ENCODE data around the gene PACS1. TPM values are rescaled to one million over a fixed set of nuclear protein-coding genes. Genes with fewer than 3 reads are reported as not detected.

PACS1 gene
- polyA plus RNA-seq, 2 donors: 16.0 to 24.8 TPM

- H3K4me1 ChIP-seq (ENCODE audit: control insufficient read depth in 2 of 2, insufficient read depth in 2 of 2, low read length in 1 of 2): peaks cover 0 to 3% of the 10 kb centered on the region in 2 donors
- no peaks in the 10 kb centered on the region for H3K9me3 ChIP-seq (ENCODE audit: control insufficient read depth in 2 of 2, insufficient read depth in 1 of 2, low read depth in 1 of 2, low read length in 1 of 2)
- WGBS, 2 donors: 64 to 73% methylated on average over 3 of the region's 3 CpGs
- H3K4me3 ChIP-seq (ENCODE audit: low read depth in 1 of 2, low read length in 2 of 2): no peak overlapping the region
- no peak overlapping the region for H3K27ac ChIP-seq (ENCODE audit: low read depth in 2 of 2, low read length in 1 of 2)
- H3K36me3 ChIP-seq (ENCODE audit: control insufficient read depth in 2 of 2, insufficient read depth in 2 of 2, low read length in 1 of 2): no peaks in the 10 kb centered on the region
- H3K27me3 ChIP-seq (ENCODE audit: control insufficient read depth in 1 of 2, insufficient read depth in 2 of 2, low read length in 2 of 2): no peaks in the 10 kb centered on the region
Measured at GRCh38 chr11:66101066-66101464, 31.0 kb downstream of the PACS1 start.

GRCh38 chr11:66104057-66104638 lies 34.1 kb downstream of the PACS1 start:
- H3K9me3 ChIP-seq (ENCODE audit: control insufficient read depth in 2 of 2, insufficient read depth in 1 of 2, low read depth in 1 of 2, low read length in 1 of 2): no peaks in the 10 kb centered on the region
- WGBS, 2 donors: 89 to 93% methylated on average over 4 of the region's 4 CpGs
- H3K4me3 ChIP-seq (ENCODE audit: low read depth in 1 of 2, low read length in 2 of 2): no peak overlapping the region
- H3K4me1 ChIP-seq (ENCODE audit: control insufficient read depth in 2 of 2, insufficient read depth in 2 of 2, low read length in 1 of 2): peaks cover 0 to 3% of the 10 kb centered on the region in 2 donors
- H3K36me3 ChIP-seq (ENCODE audit: control insufficient read depth in 2 of 2, insufficient read depth in 2 of 2, low read length in 1 of 2): no peaks in the 10 kb centered on the region
- H3K27me3 ChIP-seq (ENCODE audit: control insufficient read depth in 1 of 2, insufficient read depth in 2 of 2, low read length in 2 of 2): no peaks in the 10 kb centered on the region
- H3K27ac ChIP-seq (ENCODE audit: low read depth in 2 of 2, low read length in 1 of 2): no peak overlapping the region

- Histone ChIP-seq H3K9me3 (ENCODE audit: control insufficient read depth in 2 of 2, insufficient read depth in 1 of 2, low read depth in 1 of 2, low read length in 1 of 2) (no peaks in the 10 kb centered on the region), H3K4me1 (ENCODE audit: control insufficient read depth in 2 of 2, insufficient read depth in 2 of 2, low read length in 1 of 2) (peaks cover 3 to 5% of the 10 kb centered on the region in 2 donors), H3K36me3 (ENCODE audit: control insufficient read depth in 2 of 2, insufficient read depth in 2 of 2, low read length in 1 of 2) (no peaks in the 10 kb centered on the region), H3K27me3 (ENCODE audit: control insufficient read depth in 1 of 2, insufficient read depth in 2 of 2, low read length in 2 of 2) (no peaks in the 10 kb centered on the region), H3K4me3 (ENCODE audit: low read depth in 1 of 2, low read length in 2 of 2) (no peak overlapping the region), H3K27ac (ENCODE audit: low read depth in 2 of 2, low read length in 1 of 2) (no peak overlapping the region)
- WGBS, 2 donors: 81 to 87% methylated on average over 4 of the region's 4 CpGs
Measured at GRCh38 chr11:66106786-66107599, 36.9 kb downstream of the PACS1 start.

- Histone ChIP-seq H3K36me3 (ENCODE audit: control insufficient read depth in 2 of 2, insufficient read depth in 2 of 2, low read length in 1 of 2) (no peaks in the 10 kb centered on the region), H3K27ac (ENCODE audit: low read depth in 2 of 2, low read length in 1 of 2) (no peak overlapping the region), H3K4me1 (ENCODE audit: control insufficient read depth in 2 of 2, insufficient read depth in 2 of 2, low read length in 1 of 2) (peaks cover 6 to 8% of the 10 kb centered on the region in 2 donors), H3K27me3 (ENCODE audit: control insufficient read depth in 1 of 2, insufficient read depth in 2 of 2, low read length in 2 of 2) (no peaks in the 10 kb centered on the region), H3K4me3 (ENCODE audit: low read depth in 1 of 2, low read length in 2 of 2) (no peak overlapping the region), H3K9me3 (ENCODE audit: control insufficient read depth in 2 of 2, insufficient read depth in 1 of 2, low read depth in 1 of 2, low read length in 1 of 2) (no peaks in the 10 kb centered on the region)
- 84 to 92% methylated on average over 3 of the region's 3 CpGs for WGBS, 2 donors
Measured at GRCh38 chr11:66107600-66108510, 37.8 kb downstream of the PACS1 start.

GRCh38 chr11:66109294-66109693 lies 39.2 kb downstream of the PACS1 start:
- Histone ChIP-seq H3K9me3 (ENCODE audit: control insufficient read depth in 2 of 2, insufficient read depth in 1 of 2, low read depth in 1 of 2, low read length in 1 of 2) (no peaks in the 10 kb centered on the region), H3K4me3 (ENCODE audit: low read depth in 1 of 2, low read length in 2 of 2) (no peak overlapping the region), H3K27ac (ENCODE audit: low read depth in 2 of 2, low read length in 1 of 2) (no peak overlapping the region), H3K27me3 (ENCODE audit: control insufficient read depth in 1 of 2, insufficient read depth in 2 of 2, low read length in 2 of 2) (no peaks in the 10 kb centered on the region), H3K36me3 (ENCODE audit: control insufficient read depth in 2 of 2, insufficient read depth in 2 of 2, low read length in 1 of 2) (no peaks in the 10 kb centered on the region), H3K4me1 (ENCODE audit: control insufficient read depth in 2 of 2, insufficient read depth in 2 of 2, low read length in 1 of 2) (peaks cover 6 to 8% of the 10 kb centered on the region in 2 donors)
- WGBS, 2 donors: 89 to 90% methylated on average over 2 of the region's 2 CpGs

- Histone ChIP-seq H3K36me3 (ENCODE audit: control insufficient read depth in 2 of 2, insufficient read depth in 2 of 2, low read length in 1 of 2) (no peaks in the 10 kb centered on the region), H3K4me1 (ENCODE audit: control insufficient read depth in 2 of 2, insufficient read depth in 2 of 2, low read length in 1 of 2) (peaks cover 6 to 8% of the 10 kb centered on the region in 2 donors), H3K9me3 (ENCODE audit: control insufficient read depth in 2 of 2, insufficient read depth in 1 of 2, low read depth in 1 of 2, low read length in 1 of 2) (no peaks in the 10 kb centered on the region), H3K27ac (ENCODE audit: low read depth in 2 of 2, low read length in 1 of 2) (no peak overlapping the region), H3K27me3 (ENCODE audit: control insufficient read depth in 1 of 2, insufficient read depth in 2 of 2, low read length in 2 of 2) (no peaks in the 10 kb centered on the region), H3K4me3 (ENCODE audit: low read depth in 1 of 2, low read length in 2 of 2) (no peak overlapping the region)
- 57 to 71% methylated on average over 3 of the region's 3 CpGs for WGBS, 2 donors
Measured at GRCh38 chr11:66111158-66111557, 41.1 kb downstream of the PACS1 start.

GRCh38 chr11:66112041-66112491 lies 42.0 kb downstream of the PACS1 start:
- H3K27ac ChIP-seq (ENCODE audit: low read depth in 2 of 2, low read length in 1 of 2): no peak overlapping the region
- 77% methylated on average over 9 of the region's 9 CpGs for WGBS, 2 donors
- H3K36me3 ChIP-seq (ENCODE audit: control insufficient read depth in 2 of 2, insufficient read depth in 2 of 2, low read length in 1 of 2): no peaks in the 10 kb centered on the region
- H3K4me3 ChIP-seq (ENCODE audit: low read depth in 1 of 2, low read length in 2 of 2): no peak overlapping the region
- peaks cover 6 to 8% of the 10 kb centered on the region in 2 donors for H3K4me1 ChIP-seq (ENCODE audit: control insufficient read depth in 2 of 2, insufficient read depth in 2 of 2, low read length in 1 of 2)
- H3K27me3 ChIP-seq (ENCODE audit: control insufficient read depth in 1 of 2, insufficient read depth in 2 of 2, low read length in 2 of 2): no peaks in the 10 kb centered on the region
- no peaks in the 10 kb centered on the region for H3K9me3 ChIP-seq (ENCODE audit: control insufficient read depth in 2 of 2, insufficient read depth in 1 of 2, low read depth in 1 of 2, low read length in 1 of 2)

GRCh38 chr11:66112601-66113499 lies 42.8 kb downstream of the PACS1 start:
- Histone ChIP-seq H3K36me3 (ENCODE audit: control insufficient read depth in 2 of 2, insufficient read depth in 2 of 2, low read length in 1 of 2) (no peaks in the 10 kb centered on the region), H3K27me3 (ENCODE audit: control insufficient read depth in 1 of 2, insufficient read depth in 2 of 2, low read length in 2 of 2) (no peaks in the 10 kb centered on the region), H3K27ac (ENCODE audit: low read depth in 2 of 2, low read length in 1 of 2) (no peak overlapping the region), H3K9me3 (ENCODE audit: control insufficient read depth in 2 of 2, insufficient read depth in 1 of 2, low read depth in 1 of 2, low read length in 1 of 2) (no peaks in the 10 kb centered on the region), H3K4me3 (ENCODE audit: low read depth in 1 of 2, low read length in 2 of 2) (no peak overlapping the region), H3K4me1 (ENCODE audit: control insufficient read depth in 2 of 2, insufficient read depth in 2 of 2, low read length in 1 of 2) (peaks cover 6 to 8% of the 10 kb centered on the region in 2 donors)
- WGBS, 2 donors: 8 to 12% methylated on average over 3 of the region's 3 CpGs
